Activated CD4-positive, alpha-beta T cell treated with anti-CD3 and anti-CD28 coated beads, Interleukin-2, amount 50 U/mL, for 48 hours (primary cell): ENCODE measurements around the gene ASCC3.
"Not testable (repeated sequence)": the region's sequence is repeated elsewhere in the genome, so short reads cannot be mapped to it uniquely, and the experiment has no call there.

Experiments used
- DNase-seq, 2 experiments: peaks; one replicate each; pipeline ENCODE4 v3.0.0-alpha.2; 2020

ASCC3 gene

GRCh38 chr6:100886076-100886475 is 4.9 kb upstream of the ASCC3 start:
- DNase-seq, result no peak

- no peak for DNase-seq
Measured at GRCh38 chr6:100883347-100883746, 2.2 kb upstream of the ASCC3 start.

GRCh38 chr6:100881707-100882040 is 545 bp upstream of the ASCC3 start:
- no peak for DNase-seq

- no peak for DNase-seq
Measured at GRCh38 chr6:100880149-100880852, 828 bp downstream of the ASCC3 start.

GRCh38 chr6:100879317-100879716 is 1.8 kb downstream of the ASCC3 start:
- no peak for DNase-seq

- no peak for DNase-seq
Measured at GRCh38 chr6:100877851-100878250, 3.3 kb downstream of the ASCC3 start.

GRCh38 chr6:100876251-100876650 is 4.9 kb downstream of the ASCC3 start:
- no peak for DNase-seq

- no peak for DNase-seq
Measured at GRCh38 chr6:100865525-100865924, 15.6 kb downstream of the ASCC3 start.

GRCh38 chr6:100862063-100862462 is 19.1 kb downstream of the ASCC3 start:
- no peak for DNase-seq

- DNase-seq, result no peak
Measured at GRCh38 chr6:100856146-100856545, 25.0 kb downstream of the ASCC3 start.

- DNase-seq, result no peak
Measured at GRCh38 chr6:100851819-100852218, 29.3 kb downstream of the ASCC3 start.

GRCh38 chr6:100850174-100850573 is 31.0 kb downstream of the ASCC3 start:
- no peak for DNase-seq

GRCh38 chr6:100846276-100846675 is 34.9 kb downstream of the ASCC3 start:
- no peak for DNase-seq

GRCh38 chr6:100845676-100846075 is 35.5 kb downstream of the ASCC3 start:
- no peak for DNase-seq

- DNase-seq, result no peak
Measured at GRCh38 chr6:100839419-100839818, 41.7 kb downstream of the ASCC3 start.

- DNase-seq, result no peak
Measured at GRCh38 chr6:100838011-100838410, 43.1 kb downstream of the ASCC3 start.

- DNase-seq, result no peak
Measured at GRCh38 chr6:100833972-100834574, 47.1 kb downstream of the ASCC3 start.

- not testable (repeated sequence) for DNase-seq
Measured at GRCh38 chr6:100829077-100829595, 52.0 kb downstream of the ASCC3 start.

GRCh38 chr6:100823041-100823440 is 58.1 kb downstream of the ASCC3 start:
- no peak for DNase-seq

- DNase-seq, result no peak
Measured at GRCh38 chr6:100818066-100818465, 63.1 kb downstream of the ASCC3 start.

GRCh38 chr6:100810015-100810414 is 71.1 kb downstream of the ASCC3 start:
- no peak for DNase-seq

GRCh38 chr6:100809346-100809745 is 71.8 kb downstream of the ASCC3 start:
- DNase-seq, result no peak

- DNase-seq, result no peak
Measured at GRCh38 chr6:100808638-100809275, 72.4 kb downstream of the ASCC3 start.

- DNase-seq, result no peak
Measured at GRCh38 chr6:100806296-100806695, 74.8 kb downstream of the ASCC3 start.
